Immature natural killer cell (primary cell): Measurements from ENCODE around the gene FBLIM1. TPM values are rescaled to one million over a fixed set of nuclear protein-coding genes. Genes with fewer than 3 reads are reported as not detected.

ENCODE experiments used
- DNase-seq, 3 donors: peaks; one replicate each; pipeline ENCODE4 v3.0.0; 2022; ENCODE audit warnings: mixed read lengths in 1 of 3
- H3K27ac Mint-ChIP-seq, 6 donors: one replicate each; pipeline ENCODE4 v1.8.0; 2020; ENCODE audit warnings: mixed read lengths in 6 of 6, mild to moderate bottlenecking in 5 of 6, inconsistent platforms in 4 of 6, moderate library complexity in 3 of 6
- H3K27me3 Mint-ChIP-seq, 3 donors: one replicate each; pipeline ENCODE4 v1.8.0; 2020 to 2021; ENCODE audit warnings: low read depth in 3 of 3, mild to moderate bottlenecking in 3 of 3, mixed read lengths in 3 of 3, moderate library complexity in 3 of 3, inconsistent platforms in 1 of 3
- H3K36me3 Mint-ChIP-seq, 3 donors: one replicate each; pipeline ENCODE4 v1.8.0; 2020; ENCODE audit warnings: mixed read lengths in 3 of 3, inconsistent platforms in 2 of 3, mild to moderate bottlenecking in 2 of 3
- H3K4me1 Mint-ChIP-seq, 2 donors: one replicate each; pipeline ENCODE4 v1.8.0; 2020; ENCODE audit warnings: inconsistent platforms in 2 of 2, mild to moderate bottlenecking in 2 of 2, mixed read lengths in 2 of 2, moderate library complexity in 1 of 2
- H3K4me3 Mint-ChIP-seq, 5 donors: one replicate each; pipeline ENCODE4 v1.8.0; 2020; ENCODE audit warnings: mild to moderate bottlenecking in 5 of 5, mixed read lengths in 5 of 5, inconsistent platforms in 3 of 5, moderate library complexity in 3 of 5
- H3K9me3 Mint-ChIP-seq, 6 donors: one replicate each; pipeline ENCODE4 v1.8.0; 2020; ENCODE audit warnings: mild to moderate bottlenecking in 6 of 6, mixed read lengths in 6 of 6, inconsistent platforms in 4 of 6, moderate library complexity in 3 of 6
- polyA plus RNA-seq, 3 donors: library from polyadenylated mRNA; unstranded; fragments of 300-500 nt; fragmentation: Illumina TruSeq; gene quantifications; one replicate each; pipeline ENCODE4 v1.2.3, GENCODE V29; 2021

The FBLIM1 gene
- polyA plus RNA-seq, 3 donors from 2014 or later: not detected

GRCh38 chr1:15757575-15758342 lies 836 bp upstream of the FBLIM1 start:
- peak overlapping the region in 3 of 5 donors; percentile 35 to 56 (median 42) for H3K4me3 Mint-ChIP-seq
- H3K9me3 Mint-ChIP-seq: no peaks in the 10 kb centered on the region
- DNase-seq: no peak
- H3K27me3 Mint-ChIP-seq: peaks cover 8 to 24% (median 10%) of the 10 kb centered on the region in 3 donors
- H3K4me1 Mint-ChIP-seq: peaks cover 0 to 4% of the 10 kb centered on the region in 2 donors
- no peak overlapping the region for H3K27ac Mint-ChIP-seq
- H3K36me3 Mint-ChIP-seq: no peaks in the 10 kb centered on the region

- Mint-ChIP-seq H3K27me3 (peaks cover 8 to 24% (median 10%) of the 10 kb centered on the region in 3 donors), H3K4me3 (peak overlapping the region in 3 of 5 donors; percentile 35 to 41 (median 37)), H3K4me1 (peaks cover 0 to 4% of the 10 kb centered on the region in 2 donors), H3K9me3 (no peaks in the 10 kb centered on the region), H3K36me3 (no peaks in the 10 kb centered on the region), H3K27ac (no peak overlapping the region)
- no peak for DNase-seq
Observed at GRCh38 chr1:15758953-15759661, 512 bp downstream of the FBLIM1 start.

- H3K27me3 Mint-ChIP-seq: peaks cover 6 to 30% (median 8%) of the 10 kb centered on the region in 3 donors
- peaks cover 0 to 4% of the 10 kb centered on the region in 2 donors for H3K4me1 Mint-ChIP-seq
- no peaks in the 10 kb centered on the region for H3K36me3 Mint-ChIP-seq
- no peaks in the 10 kb centered on the region for H3K9me3 Mint-ChIP-seq
- H3K27ac Mint-ChIP-seq: no peak overlapping the region
- no peak for DNase-seq
- H3K4me3 Mint-ChIP-seq: no peak overlapping the region
Observed at GRCh38 chr1:15760520-15761211, 2.1 kb downstream of the FBLIM1 start.

GRCh38 chr1:15761366-15762128 lies 3.0 kb downstream of the FBLIM1 start:
- Mint-ChIP-seq H3K9me3 (no peaks in the 10 kb centered on the region), H3K4me1 (peaks cover 0 to 4% of the 10 kb centered on the region in 2 donors), H3K36me3 (no peaks in the 10 kb centered on the region), H3K27me3 (peaks cover 6 to 30% (median 10%) of the 10 kb centered on the region in 3 donors), H3K4me3 (no peak overlapping the region), H3K27ac (no peak overlapping the region)
- DNase-seq: no peak

- no peaks in the 10 kb centered on the region for H3K9me3 Mint-ChIP-seq
Observed at GRCh38 chr1:15762546-15762945, 4.0 kb downstream of the FBLIM1 start.

GRCh38 chr1:15764269-15764764 lies 5.7 kb downstream of the FBLIM1 start:
- H3K9me3 Mint-ChIP-seq: no peaks in the 10 kb centered on the region
- H3K27ac Mint-ChIP-seq: no peak overlapping the region
- H3K4me3 Mint-ChIP-seq: no peak overlapping the region
- DNase-seq: no peak
- H3K36me3 Mint-ChIP-seq: no peaks in the 10 kb centered on the region
- H3K27me3 Mint-ChIP-seq: peaks cover 5 to 26% (median 8%) of the 10 kb centered on the region in 3 donors
- H3K4me1 Mint-ChIP-seq: peaks cover 0 to 2% of the 10 kb centered on the region in 2 donors

More at GRCh38 chr1:15762546-15762945, 4.0 kb downstream of the FBLIM1 start:
- Mint-ChIP-seq H3K27me3 (peaks cover 4 to 28% (median 10%) of the 10 kb centered on the region in 3 donors), H3K36me3 (no peaks in the 10 kb centered on the region), H3K4me1 (peaks cover 0 to 4% of the 10 kb centered on the region in 2 donors), H3K27ac (no peak overlapping the region), H3K4me3 (no peak overlapping the region)
- DNase-seq: no peak

- Mint-ChIP-seq H3K27me3 (peaks cover 5 to 24% (median 8%) of the 10 kb centered on the region in 3 donors), H3K9me3 (no peaks in the 10 kb centered on the region), H3K4me1 (no peaks in the 10 kb centered on the region), H3K36me3 (no peaks in the 10 kb centered on the region), H3K27ac (no peak overlapping the region), H3K4me3 (no peak overlapping the region)
- DNase-seq: no peak
Observed at GRCh38 chr1:15764890-15765289, 6.3 kb downstream of the FBLIM1 start.

GRCh38 chr1:15765495-15766194 lies 7.0 kb downstream of the FBLIM1 start:
- no peaks in the 10 kb centered on the region for H3K9me3 Mint-ChIP-seq
- no peaks in the 10 kb centered on the region for H3K4me1 Mint-ChIP-seq
- H3K27me3 Mint-ChIP-seq: peaks cover 5 to 20% (median 8%) of the 10 kb centered on the region in 3 donors

GRCh38 chr1:15767941-15768340 lies 9.3 kb downstream of the FBLIM1 start:
- no peaks in the 10 kb centered on the region for H3K9me3 Mint-ChIP-seq
- DNase-seq: no peak
- H3K27ac Mint-ChIP-seq: no peak overlapping the region
- H3K4me3 Mint-ChIP-seq: no peak overlapping the region
- H3K27me3 Mint-ChIP-seq: peaks cover 3 to 15% (median 12%) of the 10 kb centered on the region in 3 donors
- no peaks in the 10 kb centered on the region for H3K36me3 Mint-ChIP-seq
- no peaks in the 10 kb centered on the region for H3K4me1 Mint-ChIP-seq

More at GRCh38 chr1:15765495-15766194, 7.0 kb downstream of the FBLIM1 start:
- Mint-ChIP-seq H3K36me3 (no peaks in the 10 kb centered on the region), H3K4me3 (no peak overlapping the region), H3K27ac (no peak overlapping the region)
- DNase-seq: no peak

GRCh38 chr1:15768388-15768787 lies 9.8 kb downstream of the FBLIM1 start:
- Mint-ChIP-seq H3K36me3 (no peaks in the 10 kb centered on the region), H3K27me3 (peaks cover 3 to 15% (median 12%) of the 10 kb centered on the region in 3 donors), H3K4me3 (no peak overlapping the region), H3K4me1 (no peaks in the 10 kb centered on the region), H3K27ac (no peak overlapping the region), H3K9me3 (no peaks in the 10 kb centered on the region)
- DNase-seq: no peak

GRCh38 chr1:15770313-15770962 lies 11.8 kb downstream of the FBLIM1 start:
- no peaks in the 10 kb centered on the region for H3K36me3 Mint-ChIP-seq
- H3K9me3 Mint-ChIP-seq: no peaks in the 10 kb centered on the region
- H3K27ac Mint-ChIP-seq: no peak overlapping the region
- H3K4me3 Mint-ChIP-seq: no peak overlapping the region
- no peak for DNase-seq
- H3K27me3 Mint-ChIP-seq: peaks cover 3 to 14% (median 5%) of the 10 kb centered on the region in 3 donors
- H3K4me1 Mint-ChIP-seq: no peaks in the 10 kb centered on the region

GRCh38 chr1:15771836-15772515 lies 13.4 kb downstream of the FBLIM1 start:
- H3K4me3 Mint-ChIP-seq: no peak overlapping the region
- DNase-seq: no peak
- H3K27me3 Mint-ChIP-seq: peaks cover 1 to 14% (median 5%) of the 10 kb centered on the region in 3 donors
- no peaks in the 10 kb centered on the region for H3K9me3 Mint-ChIP-seq
- no peaks in the 10 kb centered on the region for H3K36me3 Mint-ChIP-seq
- H3K4me1 Mint-ChIP-seq: no peaks in the 10 kb centered on the region
- no peak overlapping the region for H3K27ac Mint-ChIP-seq
